ENCODE data around the gene AKT3. TPM values are rescaled to one million over a fixed set of nuclear protein-coding genes. Genes with fewer than 3 reads are reported as not detected.

The AKT3 gene
- total RNA-seq, 1 experiment from 2014 or later: 56.9 TPM

DNA sequence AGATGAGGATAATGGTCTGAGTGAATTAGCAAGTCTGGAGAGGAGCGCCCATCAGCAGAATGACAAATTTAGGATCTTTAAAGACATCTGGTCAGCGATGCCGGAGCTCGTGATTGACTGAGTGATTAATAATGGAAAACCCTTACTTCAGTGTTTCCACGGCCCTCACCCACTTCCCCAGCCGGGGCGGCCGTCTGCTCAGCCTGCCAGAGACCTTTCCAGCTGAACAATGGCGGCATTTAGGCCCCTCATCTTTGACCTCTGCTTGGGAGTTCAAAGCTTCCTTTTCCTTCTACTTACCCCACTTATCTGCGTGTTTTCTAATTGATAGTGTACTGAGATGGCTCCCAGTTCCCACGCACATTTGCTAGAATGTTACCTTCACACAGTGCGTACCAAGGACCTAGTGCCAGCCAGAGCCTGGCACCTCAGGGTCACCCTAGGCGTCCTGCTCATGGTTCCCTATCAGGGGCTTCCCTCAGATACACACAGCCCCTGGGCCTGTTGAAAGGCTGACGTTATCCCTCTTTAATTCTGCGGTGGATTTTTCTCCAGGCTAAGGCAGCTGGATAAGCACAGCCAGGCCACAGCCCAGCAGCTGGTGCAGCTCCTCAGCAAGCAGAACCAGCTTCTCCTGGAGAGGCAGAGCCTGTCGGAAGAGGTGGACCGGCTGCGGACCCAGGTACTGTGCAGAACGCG lies 361.4 kb downstream of the AKT3 start:
- no peak for DNase-seq (ENCODE audit: low spot score)

DNA sequence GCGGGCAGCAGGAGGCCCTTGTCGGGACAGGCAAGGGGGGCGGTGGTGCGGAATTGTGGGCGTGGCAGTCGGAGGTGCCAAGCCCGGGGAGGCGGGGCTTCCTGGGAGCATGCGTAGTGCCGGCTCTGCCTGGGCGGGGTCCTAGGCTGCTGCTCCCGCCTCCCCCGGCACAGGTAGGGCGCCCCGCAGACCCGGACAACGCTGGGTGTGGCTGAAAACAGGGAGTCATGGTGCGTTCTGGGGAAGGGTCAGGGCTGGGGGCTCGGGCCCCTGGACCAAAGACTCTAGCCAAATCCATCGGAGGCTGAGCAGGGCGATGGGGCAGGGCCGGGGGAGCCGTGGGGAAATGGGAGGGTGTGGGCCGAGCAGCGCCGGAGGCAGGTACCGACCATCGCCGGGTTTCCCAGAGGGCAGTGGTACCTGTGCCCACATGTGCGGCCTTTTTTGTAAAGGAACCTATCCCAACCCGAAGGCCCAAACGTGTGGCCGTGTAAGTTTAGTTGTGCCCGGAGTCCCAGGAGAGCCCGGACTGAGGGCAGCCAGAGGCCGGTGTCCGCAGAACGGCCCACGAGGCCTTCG lies 362.3 kb downstream of the AKT3 start:
- no peak for DNase-seq (ENCODE audit: low spot score)

- DNase-seq (ENCODE audit: low spot score): no peak
These were observed 362.9 kb downstream of the AKT3 start for GRCh38 chr1:243487036-243487648.

GRCh38 chr1:243483952-243484351 lies 366.1 kb downstream of the AKT3 start:
- DNase-seq (ENCODE audit: low spot score): no peak

GRCh38 chr1:243483071-243483771 lies 366.8 kb downstream of the AKT3 start:
- DNase-seq (ENCODE audit: low spot score): no peak

DNA sequence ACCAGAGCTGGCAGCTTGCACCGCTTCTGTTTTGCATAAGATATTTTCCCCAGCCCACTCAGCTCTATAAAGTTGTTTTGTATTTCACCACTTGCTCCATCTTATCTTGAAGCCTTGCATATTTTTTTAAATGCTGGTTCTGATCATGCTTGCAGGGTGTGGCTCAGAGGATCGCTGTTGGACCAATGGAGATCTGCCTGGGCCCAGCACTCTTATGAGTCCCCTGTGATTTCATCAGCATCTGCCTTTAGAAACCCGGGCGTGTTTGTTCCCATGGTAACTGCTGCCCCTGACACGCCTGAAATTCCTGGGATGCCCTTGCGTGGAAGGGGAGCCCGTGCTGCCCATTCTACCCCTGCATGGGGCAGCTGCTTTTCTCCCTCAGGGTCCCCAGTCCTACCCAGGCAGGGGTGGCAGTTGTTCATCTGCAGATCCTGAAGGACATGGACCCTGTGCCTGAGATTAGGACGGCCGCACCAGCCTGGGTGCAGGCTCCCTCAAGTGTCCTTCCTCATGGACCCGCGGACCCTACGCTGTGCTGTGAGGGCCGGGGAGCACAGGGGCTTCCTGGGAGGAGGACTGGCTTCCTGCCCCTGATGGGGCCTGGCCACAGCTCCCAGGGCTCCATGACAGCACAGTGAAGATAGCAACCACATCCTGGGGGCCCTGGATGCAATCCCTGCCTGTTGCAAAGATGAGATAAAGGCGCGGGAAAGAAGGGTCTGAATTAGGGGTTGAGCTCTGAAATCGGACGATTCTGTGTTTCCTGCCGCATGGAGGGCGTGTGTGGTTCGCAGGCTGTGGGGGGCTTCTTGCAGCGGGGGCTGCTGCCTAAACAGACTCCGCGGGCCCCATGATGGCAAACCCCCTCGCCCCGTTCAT lies 367.7 kb downstream of the AKT3 start:
- peak; percentile 72 for DNase-seq (ENCODE audit: low spot score)

DNA sequence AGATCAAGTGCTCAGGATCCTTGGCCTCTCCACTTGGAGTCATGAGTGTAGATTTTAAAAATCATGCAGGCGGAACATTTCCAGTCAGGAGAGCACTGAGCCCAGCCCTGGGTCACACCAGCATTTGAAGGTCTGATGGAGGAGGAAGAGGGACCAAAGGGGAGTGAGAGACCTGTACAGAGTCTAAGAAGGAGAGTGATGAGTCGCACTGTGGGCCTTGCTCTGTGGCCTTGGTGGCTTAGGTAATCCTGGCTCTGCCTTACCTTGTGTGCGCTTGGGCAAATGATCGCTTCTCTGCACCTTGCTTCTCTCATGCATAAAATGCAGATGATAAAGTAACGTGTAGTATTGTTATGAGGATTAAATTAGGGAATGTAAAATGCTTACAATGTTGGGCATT lies 368.9 kb downstream of the AKT3 start:
- DNase-seq (ENCODE audit: low spot score): no peak

DNA sequence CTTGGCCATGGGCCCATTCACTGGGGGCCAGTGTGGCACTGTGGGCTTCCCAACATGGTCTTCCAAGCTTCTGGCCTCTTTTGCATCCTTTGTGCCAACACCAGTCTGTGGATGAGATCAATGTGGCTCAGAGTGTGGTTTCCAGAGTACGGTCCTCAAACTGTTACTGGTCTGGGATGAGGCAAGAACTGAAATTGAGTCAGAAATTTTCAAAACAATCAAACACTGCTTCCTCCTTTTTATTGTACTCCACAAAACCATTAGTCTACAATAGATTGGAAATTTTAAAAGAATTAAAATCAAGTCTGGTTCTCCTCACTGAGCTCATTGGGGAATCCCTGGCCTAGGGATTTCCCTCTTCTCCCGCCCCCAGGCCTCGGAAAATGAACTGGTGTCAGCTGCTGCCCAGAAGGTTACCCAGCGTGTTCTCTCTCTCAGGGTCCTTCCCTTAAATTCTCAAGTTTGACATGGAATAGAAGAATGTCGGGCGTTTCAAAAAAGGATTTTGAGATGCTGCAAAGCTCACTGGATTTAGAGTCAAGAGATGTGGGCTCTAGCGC lies 372.2 kb downstream of the AKT3 start:
- DNase-seq (ENCODE audit: low spot score): no peak

GRCh38 chr1:243475966-243476365 lies 374.1 kb downstream of the AKT3 start:
- peak; percentile 47 for DNase-seq (ENCODE audit: low spot score)

- DNase-seq (ENCODE audit: low spot score): no peak
These were observed 375.1 kb downstream of the AKT3 start for GRCh38 chr1:243474906-243475305.

DNA sequence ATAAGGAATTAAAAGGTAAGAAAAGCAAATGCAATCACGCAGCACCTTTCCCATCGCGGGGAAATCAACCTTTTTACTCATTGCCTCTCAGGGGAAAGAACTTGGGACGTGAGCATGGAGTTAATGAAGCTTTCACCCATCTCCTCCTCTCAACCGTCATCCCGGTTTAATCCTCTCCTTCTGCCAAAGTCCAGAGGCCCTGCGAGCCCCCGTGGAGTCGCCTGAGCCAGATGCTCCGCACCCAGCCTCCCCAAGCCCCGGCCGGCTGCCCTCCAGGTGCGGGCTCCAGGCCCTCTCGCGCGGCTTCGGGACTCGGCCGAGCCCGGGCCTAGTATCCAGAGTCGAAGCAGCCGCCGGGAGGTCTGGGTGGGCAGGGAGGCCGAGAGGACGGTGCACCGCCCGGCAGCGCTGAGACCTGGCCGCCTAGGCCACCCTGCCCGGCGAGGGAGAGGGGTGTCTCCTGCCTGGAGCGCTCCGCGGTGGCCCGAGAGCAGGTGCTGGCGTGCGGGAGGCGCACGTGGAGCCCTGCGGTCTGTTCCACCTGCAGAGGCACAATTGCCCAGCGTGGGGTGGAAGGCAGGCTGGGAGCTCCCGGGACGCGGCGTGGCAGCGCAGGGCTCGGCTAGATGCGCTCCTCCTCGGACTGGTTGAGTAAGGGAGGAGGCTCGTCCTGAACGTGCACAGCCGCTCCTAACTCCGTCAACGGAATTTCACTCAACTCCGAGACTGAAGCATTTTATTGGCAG lies 375.7 kb downstream of the AKT3 start:
- no peak for DNase-seq (ENCODE audit: low spot score)

- peak; percentile 49 for DNase-seq (ENCODE audit: low spot score)
These were observed 376.6 kb downstream of the AKT3 start for GRCh38 chr1:243473227-243474135.

- DNase-seq (ENCODE audit: low spot score): peak; percentile 68
These were observed 378.0 kb downstream of the AKT3 start for GRCh38 chr1:243471754-243472745.

- no peak for DNase-seq (ENCODE audit: low spot score)
These were observed 378.9 kb downstream of the AKT3 start for GRCh38 chr1:243471026-243471685.

DNA sequence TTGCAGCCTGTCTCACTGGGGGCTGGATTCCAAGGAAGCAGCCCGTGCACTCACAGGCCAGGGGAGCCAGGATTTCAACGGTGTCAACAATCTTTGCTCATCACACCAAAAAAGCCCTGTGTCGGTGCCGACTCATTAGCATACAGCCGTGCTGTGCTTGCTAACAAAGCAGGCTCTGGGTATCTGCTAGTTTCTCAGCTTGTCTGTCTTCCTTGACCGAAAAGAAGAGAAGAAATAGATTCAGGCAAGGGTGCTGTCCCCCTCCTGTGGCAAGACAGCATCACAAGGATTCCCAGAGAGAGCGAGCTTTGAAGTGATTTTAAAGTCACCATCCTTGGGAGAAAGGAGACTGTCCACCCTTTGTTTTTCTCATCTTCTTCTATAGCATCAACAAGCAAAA lies 379.5 kb downstream of the AKT3 start:
- DNase-seq (ENCODE audit: low spot score): no peak

DNA sequence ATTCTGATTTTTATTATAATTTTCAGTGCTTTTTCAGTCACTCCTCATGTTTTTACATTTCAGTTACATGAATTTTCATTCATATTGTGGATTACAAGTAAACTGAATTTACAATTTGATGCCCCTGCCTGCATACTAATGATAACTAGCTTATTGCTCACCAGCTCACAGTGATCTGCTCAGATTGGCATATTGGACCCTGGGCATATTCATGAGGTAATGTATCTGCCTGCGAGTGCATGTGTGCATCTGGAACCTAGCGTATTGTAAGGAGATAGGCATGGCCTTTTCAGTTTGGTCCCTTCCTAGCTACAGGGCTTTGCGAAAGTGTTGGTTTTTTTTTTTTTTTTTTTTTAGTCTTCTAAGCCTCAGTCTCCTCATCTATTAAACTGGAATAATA lies 380.5 kb downstream of the AKT3 start:
- DNase-seq (ENCODE audit: low spot score): no peak

DNA sequence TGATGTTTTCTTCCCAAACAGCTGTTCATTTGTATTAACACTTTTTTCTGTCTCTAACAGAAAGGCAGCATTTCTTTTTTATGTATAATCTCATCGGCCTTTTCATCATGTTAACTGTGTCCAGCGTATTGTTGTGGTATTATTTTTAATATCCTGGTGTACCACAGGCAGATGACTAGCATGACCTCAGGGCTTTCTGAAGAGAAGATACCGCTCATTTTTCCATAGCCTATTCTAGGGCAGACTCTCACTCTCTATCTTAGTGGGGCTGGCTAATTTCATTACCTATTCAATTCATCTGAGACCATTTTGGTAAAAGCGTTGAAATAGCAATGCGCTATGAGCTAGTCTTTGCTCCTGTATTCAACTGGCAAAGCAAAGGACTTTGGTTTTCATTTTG lies 384.3 kb downstream of the AKT3 start:
- DNase-seq (ENCODE audit: low spot score): no peak

- DNase-seq (ENCODE audit: low spot score): no peak
These were observed 385.0 kb downstream of the AKT3 start for GRCh38 chr1:243465081-243465480.
